ENCODE measurements around the gene TTC6.
"Not testable (repeated sequence)": the region's sequence is repeated elsewhere in the genome, so short reads cannot be mapped to it uniquely, and the experiment has no call there.

The TTC6 gene

DNA sequence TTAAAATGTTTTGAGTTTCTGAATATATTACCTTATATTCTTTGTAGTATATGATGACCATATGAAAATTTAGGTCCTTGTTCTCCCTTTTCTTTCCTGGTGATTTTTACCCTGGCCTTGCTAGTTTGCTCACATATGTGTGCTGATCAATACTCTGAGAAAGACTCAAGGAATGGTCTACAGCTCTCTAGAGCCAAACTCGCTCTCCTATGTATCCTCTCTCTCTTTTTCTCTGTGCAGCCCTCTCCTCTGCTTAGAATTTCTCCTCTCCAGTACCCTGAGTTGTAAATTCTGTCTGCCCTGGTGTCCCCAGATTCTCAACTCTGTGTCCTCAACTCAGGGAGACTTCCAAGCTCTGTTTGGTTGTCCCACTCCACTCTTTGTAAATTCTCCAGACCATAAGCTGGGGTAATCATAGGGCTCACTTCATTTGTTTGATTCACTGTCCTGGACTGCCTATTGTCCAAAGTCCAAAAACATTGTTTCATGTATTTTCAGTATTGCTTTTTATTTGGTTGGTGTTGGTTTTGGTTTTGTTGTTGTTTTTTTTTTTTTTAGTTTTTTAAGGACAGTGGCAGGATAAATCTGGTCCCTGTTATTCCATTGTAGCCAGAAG, 41.4 kb upstream of the TTC6 start:
- no peak overlapping the region for H3K4me2 ChIP-seq
- H3K4me1 ChIP-seq (ENCODE audit: low read depth, poor library complexity, severe bottlenecking), result peaks cover 17% of the 10 kb centered on the region
- H3K27ac ChIP-seq, result no peak overlapping the region
- no peak overlapping the region for H3K9ac ChIP-seq
- no peaks in the 10 kb centered on the region for H3K36me3 ChIP-seq (ENCODE audit: insufficient read depth)
- no peaks in the 10 kb centered on the region for H3K79me2 ChIP-seq (ENCODE audit: insufficient read depth, low read depth)
- H3K4me3 ChIP-seq (IDR thresholded peaks at IDR 0.05; ENCODE audit: insufficient read depth, low read depth, low read length), result no peak overlapping the region
- TF ChIP-seq, protein P1, sequence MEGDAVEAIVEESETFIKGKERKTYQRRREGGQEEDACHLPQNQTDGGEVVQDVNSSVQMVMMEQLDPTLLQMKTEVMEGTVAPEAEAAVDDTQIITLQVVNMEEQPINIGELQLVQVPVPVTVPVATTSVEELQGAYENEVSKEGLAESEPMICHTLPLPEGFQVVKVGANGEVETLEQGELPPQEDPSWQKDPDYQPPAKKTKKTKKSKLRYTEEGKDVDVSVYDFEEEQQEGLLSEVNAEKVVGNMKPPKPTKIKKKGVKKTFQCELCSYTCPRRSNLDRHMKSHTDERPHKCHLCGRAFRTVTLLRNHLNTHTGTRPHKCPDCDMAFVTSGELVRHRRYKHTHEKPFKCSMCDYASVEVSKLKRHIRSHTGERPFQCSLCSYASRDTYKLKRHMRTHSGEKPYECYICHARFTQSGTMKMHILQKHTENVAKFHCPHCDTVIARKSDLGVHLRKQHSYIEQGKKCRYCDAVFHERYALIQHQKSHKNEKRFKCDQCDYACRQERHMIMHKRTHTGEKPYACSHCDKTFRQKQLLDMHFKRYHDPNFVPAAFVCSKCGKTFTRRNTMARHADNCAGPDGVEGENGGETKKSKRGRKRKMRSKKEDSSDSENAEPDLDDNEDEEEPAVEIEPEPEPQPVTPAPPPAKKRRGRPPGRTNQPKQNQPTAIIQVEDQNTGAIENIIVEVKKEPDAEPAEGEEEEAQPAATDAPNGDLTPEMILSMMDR (conservative IDR thresholded peaks at IDR 0.05; ENCODE audit: low read depth, low read length), result no peak
- H4K20me1 ChIP-seq (ENCODE audit: insufficient read depth), result no peaks in the 10 kb centered on the region
- no peaks in the 10 kb centered on the region for H3K27me3 ChIP-seq (ENCODE audit: insufficient read depth, low read depth)
- H2AFZ ChIP-seq (ENCODE audit: low read depth), result no peak overlapping the region

GRCh38 chr14:37555596-37555995, 39.8 kb upstream of the TTC6 start:
- H3K4me1 ChIP-seq (ENCODE audit: low read depth, poor library complexity, severe bottlenecking), result peaks cover 17% of the 10 kb centered on the region
- H3K27me3 ChIP-seq (ENCODE audit: insufficient read depth, low read depth); H4K20me1 ChIP-seq (ENCODE audit: insufficient read depth); H3K36me3 ChIP-seq (ENCODE audit: insufficient read depth); H3K4me3 ChIP-seq (IDR thresholded peaks at IDR 0.05; ENCODE audit: insufficient read depth, low read depth, low read length); H2AFZ ChIP-seq (ENCODE audit: low read depth); H3K4me2 ChIP-seq; H3K79me2 ChIP-seq (ENCODE audit: insufficient read depth, low read depth); H3K27ac ChIP-seq; H3K9ac ChIP-seq: not testable (repeated sequence)

GRCh38 chr14:37558740-37559139, 36.7 kb upstream of the TTC6 start:
- Histone ChIP-seq H3K4me1 (ENCODE audit: low read depth, poor library complexity, severe bottlenecking) (peaks cover 6% of the 10 kb centered on the region), H3K4me3 (IDR thresholded peaks at IDR 0.05; ENCODE audit: insufficient read depth, low read depth, low read length) (no peak overlapping the region), H2AFZ (ENCODE audit: low read depth) (no peak overlapping the region), H3K36me3 (ENCODE audit: insufficient read depth) (no peaks in the 10 kb centered on the region), H3K9ac (no peak overlapping the region), H3K27me3 (ENCODE audit: insufficient read depth, low read depth) (no peaks in the 10 kb centered on the region), H4K20me1 (ENCODE audit: insufficient read depth) (no peaks in the 10 kb centered on the region), H3K27ac (no peak overlapping the region), H3K4me2 (no peak overlapping the region), H3K79me2 (ENCODE audit: insufficient read depth, low read depth) (no peaks in the 10 kb centered on the region)
- TF ChIP-seq, protein P1 (conservative IDR thresholded peaks at IDR 0.05; ENCODE audit: low read depth, low read length), result no peak

DNA sequence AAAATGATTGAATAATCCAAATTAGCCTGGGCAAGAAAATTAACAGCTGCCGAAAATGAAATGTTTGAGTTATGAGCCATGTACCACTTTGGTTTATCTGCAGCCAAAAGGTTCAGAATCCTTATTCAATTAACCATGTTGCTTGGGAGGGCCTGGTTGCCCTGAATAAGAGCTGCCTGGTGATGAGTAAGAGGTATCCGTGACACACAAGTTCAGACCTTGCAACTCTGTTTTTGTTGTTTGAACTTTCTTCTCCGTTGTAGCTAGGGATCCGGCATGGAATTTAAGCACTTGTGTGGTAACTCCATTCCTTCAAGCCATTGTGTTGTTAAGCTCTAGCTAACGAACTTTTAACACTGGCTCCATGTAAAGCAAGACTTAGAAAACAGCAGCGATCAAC, 36.0 kb upstream of the TTC6 start:
- Histone ChIP-seq H3K4me2 (no peak overlapping the region), H3K36me3 (ENCODE audit: insufficient read depth) (no peaks in the 10 kb centered on the region), H3K79me2 (ENCODE audit: insufficient read depth, low read depth) (no peaks in the 10 kb centered on the region), H3K9ac (no peak overlapping the region), H3K4me3 (IDR thresholded peaks at IDR 0.05; ENCODE audit: insufficient read depth, low read depth, low read length) (no peak overlapping the region), H3K27ac (no peak overlapping the region), H2AFZ (ENCODE audit: low read depth) (no peak overlapping the region), H3K4me1 (ENCODE audit: low read depth, poor library complexity, severe bottlenecking) (no peaks in the 10 kb centered on the region), H3K27me3 (ENCODE audit: insufficient read depth, low read depth) (no peaks in the 10 kb centered on the region), H4K20me1 (ENCODE audit: insufficient read depth) (no peaks in the 10 kb centered on the region)
- TF ChIP-seq, protein P1 (conservative IDR thresholded peaks at IDR 0.05; ENCODE audit: low read depth, low read length), result no peak

- Histone ChIP-seq H3K79me2 (ENCODE audit: insufficient read depth, low read depth) (no peaks in the 10 kb centered on the region), H3K27ac (no peak overlapping the region)
Observed at GRCh38 chr14:37563189-37563588, 32.2 kb upstream of the TTC6 start.

More at GRCh38 chr14:37563189-37563588, 32.2 kb upstream of the TTC6 start:
- H3K4me1 ChIP-seq (ENCODE audit: low read depth, poor library complexity, severe bottlenecking), result no peaks in the 10 kb centered on the region
- no peaks in the 10 kb centered on the region for H4K20me1 ChIP-seq (ENCODE audit: insufficient read depth)
- no peaks in the 10 kb centered on the region for H3K36me3 ChIP-seq (ENCODE audit: insufficient read depth)
- TF ChIP-seq, protein P1 (conservative IDR thresholded peaks at IDR 0.05; ENCODE audit: low read depth, low read length), result no peak
- no peaks in the 10 kb centered on the region for H3K27me3 ChIP-seq (ENCODE audit: insufficient read depth, low read depth)
- H3K4me3 ChIP-seq (IDR thresholded peaks at IDR 0.05; ENCODE audit: insufficient read depth, low read depth, low read length), result no peak overlapping the region
- no peak overlapping the region for H3K9ac ChIP-seq
- H3K4me2 ChIP-seq, result no peak overlapping the region
- H2AFZ ChIP-seq (ENCODE audit: low read depth), result no peak overlapping the region

Data from KMS-11 (cell line).